ENCODE results near the gene NUP43.
"Not testable (repeated sequence)": the region's sequence is repeated elsewhere in the genome, so short reads cannot be mapped to it uniquely, and the experiment has no call there.

Gene NUP43

GRCh38 chr6:149749082-149749593 lies 2.8 kb upstream of the NUP43 start:
- DNase-seq (ENCODE audit: low read depth in 2 of 2): not testable (repeated sequence)

GRCh38 chr6:149745252-149745651 lies 1.1 kb downstream of the NUP43 start:
- not testable (repeated sequence) for DNase-seq (ENCODE audit: low read depth in 2 of 2)

- no peak for DNase-seq (ENCODE audit: low read depth in 2 of 2)
Measured at GRCh38 chr6:149734915-149735314, 11.4 kb downstream of the NUP43 start.

- DNase-seq (ENCODE audit: low read depth in 2 of 2): no peak
Measured at GRCh38 chr6:149733089-149733720, 13.1 kb downstream of the NUP43 start.

- DNase-seq (ENCODE audit: low read depth in 2 of 2): no peak
Measured at GRCh38 chr6:149729824-149730223, 16.5 kb downstream of the NUP43 start.

- no peak for DNase-seq (ENCODE audit: low read depth in 2 of 2)
Measured at GRCh38 chr6:149728499-149729234, 17.7 kb downstream of the NUP43 start.

- DNase-seq (ENCODE audit: low read depth in 2 of 2): no peak
Measured at GRCh38 chr6:149727793-149728498, 18.4 kb downstream of the NUP43 start.

- no peak for DNase-seq (ENCODE audit: low read depth in 2 of 2)
Measured at GRCh38 chr6:149725785-149726184, 20.5 kb downstream of the NUP43 start.

GRCh38 chr6:149723771-149724417 lies 22.4 kb downstream of the NUP43 start:
- DNase-seq (ENCODE audit: low read depth in 2 of 2): peak in 1 of 2 donors; percentile 9

- DNase-seq (ENCODE audit: low read depth in 2 of 2): no peak
Measured at GRCh38 chr6:149723262-149723661, 23.1 kb downstream of the NUP43 start.

GRCh38 chr6:149719531-149719930 lies 26.8 kb downstream of the NUP43 start:
- DNase-seq (ENCODE audit: low read depth in 2 of 2): no peak

GRCh38 chr6:149717588-149718458 lies 28.5 kb downstream of the NUP43 start, which contains the start of gene LATS1:
TSS of gene LATS1 (minus strand) at chr6:149718101. CDS start at chr6:149702126, 15,975 bp downstream.
- DNase-seq (ENCODE audit: low read depth in 2 of 2): peak; percentile 84 to 87

- no peak for DNase-seq (ENCODE audit: low read depth in 2 of 2)
Measured at GRCh38 chr6:149717255-149717587, 29.1 kb downstream of the NUP43 start.

- no peak for DNase-seq (ENCODE audit: low read depth in 2 of 2)
Measured at GRCh38 chr6:149716181-149716963, 30.0 kb downstream of the NUP43 start.

- no peak for DNase-seq (ENCODE audit: low read depth in 2 of 2)
Measured at GRCh38 chr6:149714442-149714841, 31.9 kb downstream of the NUP43 start.

- DNase-seq (ENCODE audit: low read depth in 2 of 2): no peak
Measured at GRCh38 chr6:149711711-149712110, 34.6 kb downstream of the NUP43 start.

- no peak for DNase-seq (ENCODE audit: low read depth in 2 of 2)
Measured at GRCh38 chr6:149701714-149702113, 44.6 kb downstream of the NUP43 start.

- DNase-seq (ENCODE audit: low read depth in 2 of 2): no peak
Measured at GRCh38 chr6:149699150-149699549, 47.2 kb downstream of the NUP43 start.

- DNase-seq (ENCODE audit: low read depth in 2 of 2): no peak
Measured at GRCh38 chr6:149698175-149698574, 48.2 kb downstream of the NUP43 start.

GRCh38 chr6:149696901-149697300 lies 49.4 kb downstream of the NUP43 start:
- no peak for DNase-seq (ENCODE audit: low read depth in 2 of 2)

Measured in stimulated activated CD8-positive, alpha-beta memory T cell treated with anti-CD3 and anti-CD28 coated beads, Interleukin-7, amount 100 ng/mL, for 1 hour (primary cell).